T-helper 2 cell (primary cell): ENCODE results near the gene DNAAF2.
"Not testable (repeated sequence)": the region's sequence is repeated elsewhere in the genome, so short reads cannot be mapped to it uniquely, and the experiment has no call there.

Experiments
- DNase-seq, 5 experiments: peaks; one replicate each; pipeline versions ENCODE4 v3.0.0 to v3.0.0-alpha.2; 2012 to 2022
- total RNA-seq, 2 donors: gene quantifications; one replicate each; lab custom pipeline; 2026; lab: John Stamatoyannopoulos, UW

Gene DNAAF2, protein sequence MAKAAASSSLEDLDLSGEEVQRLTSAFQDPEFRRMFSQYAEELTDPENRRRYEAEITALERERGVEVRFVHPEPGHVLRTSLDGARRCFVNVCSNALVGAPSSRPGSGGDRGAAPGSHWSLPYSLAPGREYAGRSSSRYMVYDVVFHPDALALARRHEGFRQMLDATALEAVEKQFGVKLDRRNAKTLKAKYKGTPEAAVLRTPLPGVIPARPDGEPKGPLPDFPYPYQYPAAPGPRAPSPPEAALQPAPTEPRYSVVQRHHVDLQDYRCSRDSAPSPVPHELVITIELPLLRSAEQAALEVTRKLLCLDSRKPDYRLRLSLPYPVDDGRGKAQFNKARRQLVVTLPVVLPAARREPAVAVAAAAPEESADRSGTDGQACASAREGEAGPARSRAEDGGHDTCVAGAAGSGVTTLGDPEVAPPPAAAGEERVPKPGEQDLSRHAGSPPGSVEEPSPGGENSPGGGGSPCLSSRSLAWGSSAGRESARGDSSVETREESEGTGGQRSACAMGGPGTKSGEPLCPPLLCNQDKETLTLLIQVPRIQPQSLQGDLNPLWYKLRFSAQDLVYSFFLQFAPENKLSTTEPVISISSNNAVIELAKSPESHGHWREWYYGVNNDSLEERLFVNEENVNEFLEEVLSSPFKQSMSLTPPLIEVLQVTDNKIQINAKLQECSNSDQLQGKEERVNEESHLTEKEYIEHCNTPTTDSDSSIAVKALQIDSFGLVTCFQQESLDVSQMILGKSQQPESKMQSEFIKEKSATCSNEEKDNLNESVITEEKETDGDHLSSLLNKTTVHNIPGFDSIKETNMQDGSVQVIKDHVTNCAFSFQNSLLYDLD
- 52.9 to 83.2 reads per million in 2 donors for total RNA-seq

DNA sequence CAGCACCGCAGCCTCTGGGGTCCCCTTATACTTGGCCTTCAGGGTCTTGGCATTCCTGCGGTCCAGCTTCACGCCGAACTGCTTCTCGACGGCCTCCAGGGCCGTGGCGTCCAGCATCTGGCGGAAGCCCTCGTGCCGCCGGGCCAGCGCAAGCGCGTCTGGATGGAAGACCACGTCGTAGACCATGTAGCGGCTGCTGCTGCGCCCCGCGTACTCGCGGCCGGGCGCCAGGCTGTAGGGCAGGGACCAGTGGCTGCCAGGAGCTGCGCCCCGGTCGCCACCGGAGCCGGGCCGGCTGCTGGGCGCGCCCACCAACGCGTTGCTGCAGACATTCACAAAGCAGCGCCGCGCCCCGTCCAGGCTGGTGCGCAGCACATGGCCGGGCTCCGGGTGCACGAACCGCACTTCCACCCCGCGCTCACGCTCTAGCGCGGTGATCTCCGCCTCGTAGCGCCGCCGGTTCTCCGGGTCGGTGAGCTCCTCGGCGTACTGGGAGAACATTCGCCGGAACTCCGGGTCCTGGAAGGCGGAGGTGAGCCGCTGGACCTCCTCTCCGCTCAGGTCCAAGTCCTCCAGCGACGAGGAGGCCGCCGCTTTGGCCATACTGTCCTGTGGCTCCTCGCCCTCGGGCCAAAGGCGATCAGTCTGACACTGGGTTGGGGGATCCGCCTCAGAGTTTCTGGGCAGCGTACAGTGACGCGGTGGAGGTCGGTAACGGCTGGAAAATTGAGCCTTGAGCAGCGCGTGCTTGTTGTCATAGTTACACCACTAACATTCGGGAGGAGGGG, at the start of gene DNAAF2:
DNAAF2 (minus strand) TSS at position 698 of the 788 bp plus-strand sequence; CDS start at position 603, 95 bp downstream.
- peak; percentile 35 to 80 (median 57) for DNase-seq

DNA sequence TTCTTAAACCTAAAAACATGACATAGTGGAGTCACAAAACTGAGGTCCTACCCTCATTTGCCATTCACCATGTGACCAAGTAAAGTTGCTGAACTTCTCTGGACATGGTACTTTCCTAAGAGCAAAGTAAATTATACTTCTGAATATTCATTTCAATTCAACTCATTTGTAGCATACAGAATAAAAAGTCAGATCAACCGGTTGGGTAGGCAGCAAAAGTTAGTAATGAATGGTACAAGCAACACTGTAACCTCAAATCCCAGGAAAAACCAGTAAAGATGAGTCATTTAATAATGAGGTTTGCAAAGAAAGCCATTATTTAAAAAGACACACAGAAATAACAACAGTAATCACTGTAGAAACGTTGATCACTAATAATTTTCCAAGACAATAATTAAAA, 44.2 kb upstream of the DNAAF2 start:
- DNase-seq, result peak in 1 of 5 experiments; percentile 36

DNA sequence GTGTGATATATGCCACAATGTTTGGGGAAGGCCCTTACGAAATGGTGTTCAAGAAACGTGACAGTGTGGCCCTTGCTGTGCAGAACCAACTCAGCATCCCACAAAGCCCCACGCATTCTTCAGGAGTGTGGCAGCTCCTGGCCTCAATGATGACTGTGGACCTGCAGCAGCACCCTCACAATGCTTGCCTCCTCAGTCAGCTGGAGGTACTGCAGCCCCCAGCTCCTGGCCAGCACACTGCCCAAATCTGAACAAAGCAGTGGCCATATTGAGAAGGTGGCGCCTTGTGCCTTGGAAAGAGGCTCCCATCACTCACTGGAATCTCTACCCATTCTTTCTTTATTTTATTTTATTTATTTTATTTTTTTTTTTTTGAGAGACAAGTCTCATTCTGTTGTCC, 42.6 kb upstream of the DNAAF2 start:
- peak in 1 of 5 experiments; percentile 15 for DNase-seq

DNA sequence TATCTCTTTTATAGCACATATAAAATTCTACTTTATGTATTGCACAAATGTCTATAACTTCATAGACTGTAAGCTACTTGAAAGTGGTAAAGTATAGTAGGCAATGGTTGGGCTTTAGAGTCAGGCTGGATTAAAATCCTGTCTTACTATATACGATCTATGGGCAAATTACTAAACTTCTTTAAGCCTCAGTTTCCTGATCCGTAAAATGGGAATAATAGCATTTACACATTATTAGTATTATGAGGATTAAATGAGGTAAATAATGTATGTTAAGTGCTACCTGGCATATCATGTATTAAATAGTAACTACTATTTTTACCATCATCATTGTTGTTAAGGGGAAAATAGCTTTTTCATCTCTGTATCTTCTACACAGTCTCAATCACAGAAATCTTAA, 38.5 kb upstream of the DNAAF2 start:
- DNase-seq, result no peak

DNA sequence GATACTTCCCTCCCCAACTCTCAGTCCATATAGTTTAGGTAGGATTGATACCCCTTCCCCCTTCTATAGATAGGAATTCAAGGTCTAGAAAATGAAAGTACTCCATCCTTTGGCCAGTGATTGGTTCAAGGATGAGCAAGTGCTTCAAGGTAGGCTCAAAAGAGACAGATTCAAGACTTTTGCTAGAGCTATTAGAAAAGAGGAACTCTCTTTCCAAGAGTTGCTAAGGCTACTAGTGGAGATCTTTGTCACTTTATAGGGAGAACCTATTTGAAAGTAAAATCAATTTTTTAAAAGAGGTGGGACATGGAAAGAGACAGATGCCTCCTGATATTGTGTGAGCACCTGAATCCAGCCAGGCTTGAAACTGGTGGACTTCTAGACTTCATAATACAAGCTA, 35.4 kb upstream of the DNAAF2 start:
- DNase-seq, result no peak

DNA sequence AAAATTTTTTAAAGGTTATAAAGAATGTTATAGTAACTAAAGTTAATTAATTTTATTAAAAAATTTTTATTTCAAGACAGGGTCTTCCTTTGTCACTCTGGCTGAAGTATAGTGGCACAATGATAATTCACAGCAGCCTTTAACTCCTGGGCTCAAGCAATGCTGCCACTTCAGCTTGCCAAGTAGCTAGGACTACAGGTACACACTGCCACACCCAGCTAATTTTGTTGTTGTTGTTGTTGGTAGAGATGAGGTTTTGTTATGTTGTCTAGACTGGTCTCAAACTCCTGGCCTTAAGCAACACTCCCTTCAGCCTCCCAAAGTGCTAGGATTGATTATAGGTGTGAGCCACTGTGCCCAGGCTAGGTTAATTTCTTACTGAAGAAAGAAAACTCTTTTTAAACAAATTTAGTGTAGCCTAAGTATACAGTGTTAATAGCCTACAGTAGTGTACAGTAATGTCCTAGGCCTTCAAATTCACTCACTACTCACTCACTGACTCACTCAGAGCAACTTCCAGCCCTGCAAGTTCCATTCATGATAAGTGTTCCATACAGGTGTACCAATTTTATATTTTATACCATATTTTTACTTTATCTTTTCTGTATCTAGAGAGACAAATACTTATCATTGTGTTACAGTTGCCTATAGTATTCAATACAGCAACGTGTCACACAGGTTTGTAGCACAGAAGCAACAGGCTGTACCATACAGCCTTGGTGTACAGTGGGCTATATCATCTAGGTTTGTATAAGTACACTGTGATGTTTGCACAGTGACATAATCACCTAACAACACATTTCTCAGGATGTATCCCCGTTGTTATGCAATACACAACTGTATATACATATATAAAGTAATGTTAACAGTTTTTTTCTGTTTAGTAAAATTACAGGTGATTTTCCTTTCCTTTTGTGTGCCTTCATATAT, 24.7 kb upstream of the DNAAF2 start:
- DNase-seq, result no peak

DNA sequence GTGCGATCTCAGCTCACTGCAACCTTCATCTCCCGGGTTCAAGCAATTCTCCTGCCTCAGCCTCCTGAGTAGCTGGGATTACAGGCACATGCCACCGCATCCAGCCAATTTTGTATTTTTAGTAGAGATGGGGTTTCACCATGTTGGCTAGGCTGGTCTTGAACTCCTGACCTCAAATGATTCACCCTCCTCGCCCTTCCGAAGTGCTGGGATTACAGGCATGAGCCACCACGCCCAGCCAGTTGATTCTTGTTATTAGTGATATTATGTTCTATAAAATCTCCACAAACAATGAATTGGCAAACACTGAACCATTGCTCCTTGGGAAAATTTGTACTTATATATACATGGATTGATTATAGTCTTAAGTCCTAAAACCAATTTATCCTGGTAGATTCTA, 22.5 kb upstream of the DNAAF2 start:
- not testable (repeated sequence) for DNase-seq

DNA sequence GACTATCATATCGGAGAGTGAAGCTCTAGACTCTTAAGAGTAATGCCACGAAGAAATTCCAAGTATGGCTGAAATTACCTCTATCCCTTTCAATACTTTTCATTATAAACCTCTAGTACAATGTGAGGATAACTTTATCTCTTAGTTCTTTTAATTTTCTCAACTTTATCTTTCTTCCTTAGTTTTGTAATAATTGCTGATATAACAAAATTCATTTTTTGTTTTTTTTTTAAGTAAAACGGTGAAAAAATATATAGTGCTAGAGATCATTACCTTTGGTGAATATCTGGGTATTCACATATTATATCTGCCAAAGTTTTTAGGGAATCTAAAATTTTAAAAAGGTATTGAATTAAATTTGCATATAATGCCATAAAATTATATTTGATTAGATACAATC, 19.5 kb upstream of the DNAAF2 start:
- no peak for DNase-seq

DNA sequence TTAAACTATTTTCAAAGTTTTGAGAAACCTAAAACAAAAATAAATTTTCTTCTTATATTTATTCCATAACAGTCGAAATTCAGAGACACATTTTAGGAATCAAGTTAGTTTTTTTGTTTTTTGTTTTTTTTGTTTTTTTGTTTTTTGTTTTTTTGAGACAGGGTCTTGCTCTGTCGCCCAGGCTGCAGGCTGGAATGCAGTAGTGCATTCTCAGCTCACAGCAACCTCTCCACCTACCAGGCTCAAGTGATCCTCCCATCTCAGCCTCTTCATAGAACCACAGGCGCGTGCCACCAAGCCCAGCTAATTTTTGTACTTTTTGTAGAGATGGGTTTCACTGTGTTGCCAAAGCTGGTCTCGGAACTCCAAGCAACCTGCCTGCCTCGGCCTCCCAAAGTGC, 18.5 kb upstream of the DNAAF2 start:
- no peak for DNase-seq

DNA sequence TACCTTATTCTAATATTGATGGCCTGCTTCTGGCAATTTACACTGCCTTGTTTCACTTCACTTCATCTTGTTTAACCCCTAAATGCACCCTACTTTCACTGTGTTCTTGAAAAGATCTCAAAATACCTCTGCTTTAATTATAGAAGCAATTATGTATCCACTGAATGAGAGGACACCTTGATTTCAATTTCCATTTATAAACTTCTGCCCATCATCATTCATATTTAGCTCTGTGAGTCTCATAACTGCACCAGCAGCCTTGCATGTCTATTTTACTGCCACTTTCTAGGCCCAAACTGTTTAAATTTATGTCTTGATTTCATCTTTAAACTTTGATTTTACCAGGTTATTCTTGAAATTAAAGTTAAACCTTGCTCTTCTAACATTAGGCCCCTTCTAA, 7.1 kb upstream of the DNAAF2 start:
- DNase-seq, result no peak

DNA sequence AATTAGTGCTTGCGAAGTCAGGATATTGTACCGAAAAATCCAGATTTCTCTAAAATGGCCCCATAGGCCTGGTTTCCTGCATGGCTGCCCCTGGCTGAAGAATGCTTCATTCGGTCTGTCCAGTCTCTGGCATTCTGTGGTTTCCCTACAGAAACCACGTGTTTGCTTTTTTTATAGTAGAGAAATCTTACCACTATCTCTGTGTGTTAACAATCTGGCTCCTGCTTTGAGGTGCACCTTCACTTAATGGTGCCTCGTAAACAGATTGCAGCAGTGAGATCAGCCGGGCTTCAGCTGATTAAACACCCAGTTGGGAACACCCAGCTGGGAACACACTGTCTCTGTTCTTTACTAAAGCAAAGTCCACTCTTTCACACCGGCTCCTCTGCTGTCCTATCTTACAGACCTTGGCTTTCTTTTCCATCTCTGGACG, 6.7 kb upstream of the DNAAF2 start:
- no peak for DNase-seq

DNA sequence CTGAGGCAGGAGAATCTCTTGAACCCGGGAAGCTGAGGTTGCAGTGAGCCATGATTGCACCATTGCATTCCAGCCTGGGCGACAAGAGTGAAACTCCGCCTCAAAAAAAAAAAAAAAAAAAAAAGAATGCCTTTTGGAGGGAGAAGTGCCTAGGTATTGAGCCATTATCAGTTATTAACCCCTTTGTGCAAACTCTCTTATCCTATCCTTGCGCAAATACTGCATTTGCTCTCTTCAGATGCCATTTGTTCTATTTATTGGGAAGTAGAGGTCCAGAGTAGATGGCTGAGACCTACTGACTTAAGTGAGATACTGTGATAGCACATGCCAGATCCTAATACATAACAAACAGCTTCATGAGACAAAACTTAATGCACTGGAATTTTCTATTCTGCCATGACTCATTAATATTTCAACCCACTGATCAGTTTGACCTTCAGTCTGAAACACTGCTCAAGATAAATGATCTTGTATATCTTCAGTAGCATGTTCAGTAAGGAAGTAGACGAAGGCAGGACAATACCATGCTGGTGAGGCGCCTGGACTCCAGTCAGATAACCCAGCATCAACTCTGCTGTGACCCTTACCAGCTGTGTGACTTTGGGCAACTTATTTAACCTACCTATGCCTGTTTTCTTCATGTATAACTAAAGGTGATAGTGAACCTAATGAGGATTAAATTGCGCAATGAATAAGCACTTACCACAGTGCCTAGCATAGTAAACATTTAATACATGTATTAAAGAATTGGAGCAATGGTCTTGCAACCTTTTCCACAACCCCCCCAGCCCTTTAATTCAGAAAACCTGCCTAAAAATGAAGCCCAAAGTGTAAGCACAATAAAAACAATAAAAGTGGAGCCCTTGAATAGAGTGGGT, 5.7 kb upstream of the DNAAF2 start:
- no peak for DNase-seq

DNA sequence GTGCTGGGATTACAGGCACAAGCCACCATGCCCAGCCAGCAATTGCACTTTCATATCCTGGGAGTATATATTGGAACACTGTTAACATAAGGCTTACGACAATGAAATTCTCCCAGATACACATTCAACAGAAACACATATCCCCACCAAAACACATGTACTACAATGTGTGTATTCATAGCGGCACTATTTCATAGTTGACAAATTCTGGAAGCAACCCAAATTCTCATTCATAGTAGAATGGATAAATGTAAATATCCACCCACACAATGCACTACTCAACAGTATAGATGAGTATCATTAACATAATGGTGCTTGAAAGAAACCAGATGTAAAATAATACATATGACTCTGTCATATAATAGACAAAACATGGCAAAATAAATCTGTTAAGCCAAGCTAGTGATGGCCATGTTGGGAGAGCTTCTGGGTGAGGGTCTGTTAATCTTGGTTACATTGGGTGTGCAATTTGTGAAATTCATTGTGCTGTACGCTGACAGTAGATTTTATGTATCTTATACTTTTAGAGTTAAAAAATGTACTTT, 2.6 kb upstream of the DNAAF2 start:
- no peak for DNase-seq

DNA sequence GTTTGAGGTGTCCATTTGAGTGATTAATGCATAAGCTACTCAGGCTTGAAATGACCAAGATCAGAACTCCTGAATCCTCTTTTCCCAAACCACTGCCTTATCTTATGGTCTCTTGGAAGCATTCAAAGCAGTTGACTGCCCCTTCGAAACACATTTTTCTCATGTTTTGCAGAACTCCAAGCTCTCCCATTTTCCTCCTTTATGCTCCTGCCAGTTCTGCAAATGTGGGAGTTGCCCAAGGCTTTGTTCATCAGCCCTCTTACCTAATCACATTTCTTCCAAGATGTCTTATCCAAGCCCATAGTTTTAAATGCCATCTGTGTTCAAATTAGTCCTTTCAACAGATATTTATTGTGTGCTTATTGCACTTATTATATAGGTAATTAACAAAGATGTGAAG, 1.8 kb upstream of the DNAAF2 start:
- DNase-seq, result no peak

DNA sequence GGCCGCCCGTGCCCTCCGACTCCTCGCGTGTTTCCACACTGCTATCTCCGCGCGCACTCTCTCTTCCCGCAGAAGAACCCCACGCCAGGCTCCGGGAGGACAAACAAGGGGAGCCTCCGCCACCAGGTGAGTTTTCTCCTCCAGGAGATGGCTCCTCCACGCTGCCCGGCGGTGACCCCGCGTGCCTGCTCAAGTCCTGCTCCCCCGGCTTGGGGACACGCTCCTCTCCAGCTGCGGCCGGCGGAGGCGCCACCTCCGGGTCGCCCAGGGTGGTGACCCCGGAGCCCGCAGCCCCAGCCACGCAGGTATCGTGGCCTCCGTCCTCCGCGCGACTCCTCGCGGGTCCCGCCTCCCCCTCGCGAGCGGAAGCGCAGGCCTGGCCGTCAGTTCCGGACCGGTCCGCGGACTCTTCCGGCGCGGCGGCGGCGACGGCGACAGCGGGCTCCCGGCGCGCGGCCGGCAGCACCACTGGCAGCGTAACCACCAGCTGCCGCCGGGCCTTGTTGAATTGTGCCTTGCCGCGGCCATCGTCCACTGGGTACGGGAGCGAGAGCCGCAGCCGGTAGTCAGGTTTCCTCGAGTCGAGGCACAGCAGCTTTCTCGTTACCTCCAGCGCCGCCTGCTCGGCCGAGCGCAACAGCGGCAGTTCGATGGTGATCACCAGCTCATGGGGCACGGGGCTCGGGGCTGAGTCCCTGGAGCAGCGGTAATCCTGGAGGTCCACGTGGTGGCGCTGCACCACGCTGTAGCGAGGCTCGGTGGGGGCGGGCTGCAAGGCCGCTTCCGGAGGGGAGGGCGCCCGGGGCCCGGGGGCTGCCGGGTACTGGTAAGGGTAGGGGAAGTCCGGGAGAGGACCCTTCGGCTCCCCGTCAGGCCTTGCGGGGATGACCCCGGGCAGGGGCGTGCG, 1.2 kb downstream of the DNAAF2 start:
- peak; percentile 85 to 97 (median 93) for DNase-seq

DNA sequence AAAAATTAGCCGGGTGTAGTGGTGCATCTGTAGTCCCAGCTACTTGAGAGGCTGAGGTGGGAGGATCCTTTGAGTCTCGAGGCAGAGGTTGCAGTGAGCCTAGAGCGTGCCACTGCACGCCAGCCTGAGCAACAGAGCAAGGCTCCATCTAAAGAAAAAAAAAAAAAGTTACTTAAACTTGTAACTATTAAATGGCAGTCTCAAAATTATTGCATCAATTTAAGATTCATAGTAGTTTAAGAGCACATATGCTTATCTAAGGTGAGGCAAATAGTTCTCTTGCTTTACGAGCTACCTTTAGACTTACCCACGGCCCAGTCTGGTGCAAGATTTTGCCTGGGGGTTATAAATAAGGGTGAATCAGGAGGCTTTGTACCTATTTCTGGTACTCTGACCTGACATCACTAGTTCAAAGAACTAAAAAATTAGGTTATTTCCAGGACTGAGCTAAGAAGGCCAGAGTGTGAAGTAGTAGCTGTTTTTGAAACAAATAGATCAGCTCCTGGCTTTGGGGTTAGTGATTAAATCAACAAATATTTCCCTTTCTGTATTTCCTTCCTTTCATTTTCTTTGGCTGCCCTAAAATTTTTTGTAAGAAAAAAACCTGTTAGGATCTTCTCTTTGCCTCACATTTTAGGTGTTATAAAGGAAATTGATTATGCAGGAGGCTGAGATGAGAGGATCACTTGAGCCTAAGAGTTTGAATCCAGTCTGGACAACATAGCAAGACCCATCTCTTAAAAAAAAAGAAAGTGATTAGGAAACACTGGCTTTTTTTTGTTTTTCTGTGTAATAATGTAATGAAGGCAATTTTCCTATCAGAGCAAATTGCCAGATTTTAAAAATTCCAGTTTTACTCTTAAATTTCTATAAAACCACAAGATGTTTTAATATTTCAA, 10.9 kb downstream of the DNAAF2 start:
- DNase-seq, result peak in 2 of 5 experiments; percentile 43 to 75

DNA sequence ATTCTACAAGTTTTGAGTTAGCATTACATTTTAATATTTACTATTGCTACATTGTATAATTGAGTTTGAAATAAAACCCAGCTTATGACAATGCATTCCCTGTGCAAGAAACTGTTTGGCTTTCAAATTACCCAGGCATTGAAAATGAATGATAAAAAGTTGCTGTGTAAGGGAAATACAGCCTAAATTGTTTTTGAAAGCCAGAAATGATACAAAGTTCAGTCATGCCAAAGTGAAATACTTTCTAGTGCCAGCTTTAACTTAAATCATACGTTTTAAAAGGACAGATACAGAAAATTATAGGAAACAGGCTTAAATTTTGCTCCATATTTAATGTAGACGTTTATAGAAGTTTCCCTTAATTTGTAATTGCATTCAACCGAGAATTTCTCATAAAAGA, 11.7 kb downstream of the DNAAF2 start:
- DNase-seq, result no peak

DNA sequence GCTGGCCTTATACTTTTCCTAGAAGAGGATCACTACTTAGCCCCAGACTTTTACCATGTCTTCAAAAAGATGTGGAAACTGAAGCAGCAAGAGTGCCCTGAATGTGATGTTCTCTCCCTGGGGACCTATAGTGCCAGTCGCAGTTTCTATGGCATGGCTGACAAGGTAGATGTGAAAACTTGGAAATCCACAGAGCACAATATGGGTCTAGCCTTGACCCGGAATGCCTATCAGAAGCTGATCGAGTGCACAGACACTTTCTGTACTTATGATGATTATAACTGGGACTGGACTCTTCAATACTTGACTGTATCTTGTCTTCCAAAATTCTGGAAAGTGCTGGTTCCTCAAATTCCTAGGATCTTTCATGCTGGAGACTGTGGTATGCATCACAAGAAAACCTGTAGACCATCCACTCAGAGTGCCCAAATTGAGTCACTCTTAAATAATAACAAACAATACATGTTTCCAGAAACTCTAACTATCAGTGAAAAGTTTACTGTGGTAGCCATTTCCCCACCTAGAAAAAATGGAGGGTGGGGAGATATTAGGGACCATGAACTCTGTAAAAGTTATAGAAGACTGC, 12.9 kb downstream of the DNAAF2 start:
- DNase-seq, result no peak
